BLaER1 (cell line): ENCODE measurements around the gene CRYGD.
A peak's percentile ranks its signal among the peaks of the same experiment; 100 is the strongest.
"Not testable (repeated sequence)": the region's sequence is repeated elsewhere in the genome, so short reads cannot be mapped to it uniquely, and the experiment has no call there.

ENCODE experiments used
- H3K27ac ChIP-seq: shearing (Covaris generic); formaldehyde crosslinking; 2 replicates; pipeline ENCODE4 v1.8.1; 2022
- H3K27me3 ChIP-seq: shearing (Covaris generic); formaldehyde crosslinking; 2 replicates; pipeline ENCODE4 v1.8.1; 2022
- H3K36me3 ChIP-seq: shearing (Covaris generic); formaldehyde crosslinking; 2 replicates; pipeline ENCODE4 v1.8.1; 2022
- H3K4me1 ChIP-seq: shearing (Covaris generic); formaldehyde crosslinking; 2 replicates; pipeline ENCODE4 v1.8.1; 2022
- H3K4me2 ChIP-seq: shearing (Covaris generic); formaldehyde crosslinking; 2 replicates; pipeline ENCODE4 v1.8.1; 2022
- H3K4me3 ChIP-seq: shearing (Covaris generic); formaldehyde crosslinking; 2 replicates; pipeline ENCODE4 v1.8.1; 2022
- H3K9ac ChIP-seq: shearing (Covaris generic); formaldehyde crosslinking; 2 replicates; pipeline ENCODE4 v1.8.1; 2022
- H3K9me3 ChIP-seq: shearing (Covaris generic); formaldehyde crosslinking; 2 replicates; pipeline ENCODE4 v1.8.1; 2022
- H4K20me1 ChIP-seq: shearing (Covaris generic); formaldehyde crosslinking; 2 replicates; pipeline ENCODE4 v1.8.1; 2022
- Cebpa-rat ChIP-seq: shearing (Covaris generic); IDR thresholded peaks from 2 replicates; pipeline ENCODE4 v1.8.1; 2022

The CRYGD gene

GRCh38 chr2:208147008-208147407 is 22.7 kb upstream of the CRYGD start:
- H4K20me1 ChIP-seq: no peaks in the 10 kb centered on the region
- no peak overlapping the region for H3K4me2 ChIP-seq
- peaks cover 13% of the 10 kb centered on the region for H3K9me3 ChIP-seq
- H3K4me3 ChIP-seq: no peak overlapping the region
- H3K27me3 ChIP-seq: no peaks in the 10 kb centered on the region
- H3K27ac ChIP-seq: no peak overlapping the region
- no peak for TF ChIP-seq Cebpa-rat
- no peak overlapping the region for H3K9ac ChIP-seq
- no peaks in the 10 kb centered on the region for H3K4me1 ChIP-seq
- no peaks in the 10 kb centered on the region for H3K36me3 ChIP-seq

DNA sequence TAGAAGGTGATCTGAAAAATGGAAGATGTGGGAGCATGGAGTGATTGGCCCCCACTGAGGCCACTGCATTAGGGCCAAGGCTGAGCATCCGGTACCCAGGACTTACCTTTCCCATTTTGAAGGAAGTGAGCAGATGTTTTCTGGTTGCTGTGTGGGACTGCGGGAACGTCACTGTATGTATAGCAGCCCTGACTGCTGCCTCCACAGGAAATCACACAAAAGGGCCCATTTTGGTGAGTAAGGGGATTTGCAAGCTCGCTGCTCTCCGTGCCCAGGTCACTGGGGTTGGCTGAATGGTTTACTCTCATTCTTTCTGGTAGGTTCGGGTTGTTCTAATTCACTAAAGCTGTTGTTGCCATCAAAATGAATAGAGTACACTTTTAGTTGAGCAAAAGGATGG is 21.7 kb upstream of the CRYGD start, which contains the start of gene CRYGB:
Gene CRYGB (minus strand): TSS at position 153 of the 400 bp plus-strand sequence. CDS start 38 bp downstream, at position 115.
- no peaks in the 10 kb centered on the region for H3K36me3 ChIP-seq
- H3K27me3 ChIP-seq: no peaks in the 10 kb centered on the region
- H3K9me3 ChIP-seq: peaks cover 2% of the 10 kb centered on the region
- no peak within 1 kb of the TSS for H3K4me2 ChIP-seq
- H3K4me3 ChIP-seq: no peak within 1 kb of the TSS
- no peak within 1 kb of the TSS for H3K27ac ChIP-seq
- H3K4me1 ChIP-seq: no peaks in the 10 kb centered on the region
- TF ChIP-seq Cebpa-rat: no peak
- H4K20me1 ChIP-seq: no peaks in the 10 kb centered on the region
- no peak within 1 kb of the TSS for H3K9ac ChIP-seq

DNA sequence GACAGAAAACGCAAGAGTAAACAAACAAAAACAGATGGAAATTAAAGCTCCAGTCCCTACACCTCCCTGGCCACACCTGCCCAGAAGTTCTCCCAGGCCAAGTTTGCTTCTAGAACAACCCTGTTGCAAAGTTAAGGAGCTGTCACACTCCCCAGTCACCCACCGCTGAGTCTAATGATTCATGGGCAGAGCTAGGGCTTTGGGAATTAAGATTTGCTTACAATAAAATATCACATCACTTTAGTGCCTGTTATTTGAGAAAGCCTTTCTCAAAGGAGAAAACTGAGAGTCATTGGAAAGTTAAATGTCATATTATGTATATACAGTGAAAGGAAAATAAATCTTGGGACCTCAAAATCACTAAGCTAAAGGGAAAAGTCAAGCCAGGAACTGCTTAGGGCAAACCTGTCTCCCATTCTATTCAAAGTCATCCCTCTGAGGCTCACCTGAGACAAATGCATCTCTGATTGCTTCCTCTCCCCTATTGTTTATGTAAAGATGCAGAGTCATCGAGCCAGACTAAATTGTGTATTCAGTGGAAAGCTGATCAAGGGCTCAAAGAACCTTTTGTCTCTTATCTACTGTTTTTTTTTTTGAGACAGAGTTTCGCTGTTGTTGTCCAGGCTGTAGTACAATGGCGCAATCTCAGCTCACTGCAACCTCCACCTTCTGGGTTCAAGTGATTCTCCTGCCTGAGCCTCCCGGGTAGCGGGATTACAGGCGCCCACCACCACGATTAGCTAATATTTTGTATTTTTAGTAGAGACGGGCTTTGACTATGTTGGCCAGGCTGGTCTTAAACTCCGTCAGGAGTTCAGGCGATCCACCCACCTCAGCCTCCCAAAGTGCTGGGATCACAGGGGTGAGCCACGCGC is 18.8 kb upstream of the CRYGD start:
- no peaks in the 10 kb centered on the region for H4K20me1 ChIP-seq
- no peak overlapping the region for H3K4me3 ChIP-seq
- no peak overlapping the region for H3K4me2 ChIP-seq
- no peak overlapping the region for H3K9ac ChIP-seq
- no peaks in the 10 kb centered on the region for H3K36me3 ChIP-seq
- peaks cover 17% of the 10 kb centered on the region for H3K9me3 ChIP-seq
- H3K27ac ChIP-seq: no peak overlapping the region
- no peaks in the 10 kb centered on the region for H3K4me1 ChIP-seq
- H3K27me3 ChIP-seq: no peaks in the 10 kb centered on the region
- no peak for TF ChIP-seq Cebpa-rat

DNA sequence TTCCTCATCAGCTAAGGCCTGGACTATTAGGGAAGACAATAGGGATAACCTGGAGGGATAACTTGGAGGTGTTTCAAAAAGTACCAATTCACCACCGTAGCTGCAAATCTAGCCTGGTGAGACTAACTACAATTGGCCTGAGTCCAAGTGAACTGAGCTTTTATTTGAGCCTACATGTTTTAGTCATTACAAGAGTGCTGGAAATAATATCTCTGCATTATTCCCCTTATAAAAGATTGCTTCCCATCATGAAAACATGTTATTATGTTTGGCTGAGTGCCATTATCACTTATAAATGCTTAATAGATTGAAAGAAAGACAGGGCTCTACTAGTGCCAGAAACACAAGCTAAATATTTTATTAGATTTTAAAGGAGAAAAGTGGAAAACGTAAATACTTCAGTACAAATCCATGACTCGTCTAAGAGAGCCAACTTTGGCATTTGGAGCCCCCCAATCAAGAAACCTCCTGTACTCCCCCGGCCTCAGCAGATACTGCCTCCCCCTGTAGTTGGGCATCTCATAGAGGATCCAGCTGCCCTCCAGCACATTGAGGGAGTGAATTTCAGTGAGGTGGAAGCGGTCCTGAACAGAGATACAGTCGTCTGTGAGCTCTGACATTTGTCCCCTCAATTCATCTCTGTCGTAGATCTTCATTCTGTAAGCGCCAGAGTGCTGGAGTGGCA is 18.1 kb upstream of the CRYGD start:
- Histone ChIP-seq H3K4me1 (no peaks in the 10 kb centered on the region), H3K36me3 (no peaks in the 10 kb centered on the region), H3K4me2 (no peak overlapping the region), H3K27ac (no peak overlapping the region), H3K9ac (no peak overlapping the region), H3K9me3 (peaks cover 24% of the 10 kb centered on the region), H4K20me1 (no peaks in the 10 kb centered on the region), H3K4me3 (no peak overlapping the region), H3K27me3 (no peaks in the 10 kb centered on the region)
- no peak for TF ChIP-seq Cebpa-rat

GRCh38 chr2:208139447-208139846 is 15.1 kb upstream of the CRYGD start:
- no peak overlapping the region for H3K4me3 ChIP-seq
- H3K9ac ChIP-seq: no peak overlapping the region
- H3K36me3 ChIP-seq: no peaks in the 10 kb centered on the region
- peaks cover 10% of the 10 kb centered on the region for H3K4me1 ChIP-seq
- peaks cover 24% of the 10 kb centered on the region for H3K9me3 ChIP-seq
- no peak overlapping the region for H3K27ac ChIP-seq
- TF ChIP-seq Cebpa-rat: no peak
- no peaks in the 10 kb centered on the region for H3K27me3 ChIP-seq
- H4K20me1 ChIP-seq: no peaks in the 10 kb centered on the region
- no peak overlapping the region for H3K4me2 ChIP-seq

GRCh38 chr2:208138334-208138733 is 14.0 kb upstream of the CRYGD start:
- not testable (repeated sequence) for H3K4me2 ChIP-seq, H3K36me3 ChIP-seq, H3K27ac ChIP-seq, H3K27me3 ChIP-seq, H4K20me1 ChIP-seq, H3K9ac ChIP-seq, H3K4me3 ChIP-seq
- peaks cover 24% of the 10 kb centered on the region for H3K9me3 ChIP-seq
- H3K4me1 ChIP-seq: peaks cover 11% of the 10 kb centered on the region

DNA sequence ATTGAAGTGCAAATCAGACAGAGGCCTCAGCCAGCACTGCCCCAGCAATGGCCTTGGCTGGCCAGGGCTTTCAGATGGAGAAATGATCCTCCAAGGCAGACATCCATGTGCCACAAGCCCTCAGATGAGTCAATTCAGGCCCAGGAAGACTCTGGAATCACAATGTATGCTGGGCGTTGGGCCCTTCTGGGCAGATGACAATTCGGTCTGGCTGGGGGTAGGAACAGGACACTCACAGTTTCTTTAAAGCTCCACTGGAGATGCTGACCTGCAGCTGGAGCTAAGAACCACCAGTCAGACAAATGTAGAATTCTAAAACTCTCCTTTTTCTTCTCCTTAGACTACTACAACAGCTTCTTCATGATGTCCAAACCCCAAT is 12.4 kb upstream of the CRYGD start:
- H3K27ac ChIP-seq: no peak overlapping the region
- no peak overlapping the region for H3K4me3 ChIP-seq
- no peak overlapping the region for H3K9ac ChIP-seq
- no peak overlapping the region for H3K4me2 ChIP-seq
- no peak for TF ChIP-seq Cebpa-rat
- peaks cover 11% of the 10 kb centered on the region for H3K4me1 ChIP-seq
- peaks cover 24% of the 10 kb centered on the region for H3K9me3 ChIP-seq
- H4K20me1 ChIP-seq: no peaks in the 10 kb centered on the region
- no peaks in the 10 kb centered on the region for H3K27me3 ChIP-seq
- H3K36me3 ChIP-seq: no peaks in the 10 kb centered on the region

DNA sequence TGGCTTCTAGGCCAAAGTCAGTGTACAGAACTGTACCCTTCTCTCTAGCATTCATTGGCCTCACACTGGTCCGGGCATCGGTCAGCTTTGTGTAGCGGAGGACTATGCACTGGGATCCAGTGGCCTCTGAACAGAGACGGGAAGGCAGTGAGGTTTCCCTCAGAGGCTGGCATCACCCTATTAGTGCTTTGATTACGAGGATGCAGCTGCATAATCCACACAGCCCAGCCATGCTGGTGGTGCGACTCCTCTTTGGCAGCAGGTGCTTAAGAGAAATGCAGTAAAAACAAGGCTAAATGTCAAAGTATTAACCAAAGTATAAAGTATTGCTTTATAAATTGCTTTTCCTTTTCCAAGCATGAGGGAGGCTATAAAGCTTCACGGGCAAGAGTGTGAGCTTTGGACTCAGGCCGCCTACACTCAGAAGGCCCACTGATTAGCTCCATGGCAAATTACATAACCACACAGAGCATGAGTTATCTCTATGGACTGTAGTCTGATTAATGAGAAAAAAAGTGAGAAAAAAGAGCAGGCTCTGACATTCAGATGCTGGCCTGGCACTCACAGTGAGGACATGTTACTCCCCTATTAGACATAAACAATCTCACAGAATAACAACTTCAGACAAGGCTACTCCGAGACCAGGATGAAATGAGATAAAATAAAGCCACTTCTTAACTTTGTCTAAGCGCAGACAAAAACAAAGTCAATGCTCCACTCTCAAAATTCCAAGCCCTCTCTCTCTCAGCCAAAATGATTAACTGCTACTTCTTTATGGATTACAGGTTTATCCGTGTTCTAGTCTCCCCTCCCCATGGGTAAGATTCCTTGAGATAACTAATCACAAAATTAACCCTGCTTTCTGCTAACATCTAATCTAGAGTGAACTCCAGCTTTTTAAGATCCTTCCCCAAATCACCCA is 11.7 kb upstream of the CRYGD start:
- Histone ChIP-seq H3K9me3 (peaks cover 24% of the 10 kb centered on the region), H3K4me1 (peaks cover 11% of the 10 kb centered on the region), H3K27me3 (no peaks in the 10 kb centered on the region), H3K4me3 (no peak overlapping the region), H3K36me3 (no peaks in the 10 kb centered on the region), H3K4me2 (no peak overlapping the region), H3K27ac (no peak overlapping the region), H4K20me1 (no peaks in the 10 kb centered on the region), H3K9ac (no peak overlapping the region)
- no peak for TF ChIP-seq Cebpa-rat

GRCh38 chr2:208134928-208135586 is 10.7 kb upstream of the CRYGD start:
- no peak for TF ChIP-seq Cebpa-rat
- H3K9ac ChIP-seq: no peak overlapping the region
- peaks cover 24% of the 10 kb centered on the region for H3K9me3 ChIP-seq
- no peak overlapping the region for H3K27ac ChIP-seq
- H3K4me1 ChIP-seq: peaks cover 11% of the 10 kb centered on the region
- H3K4me2 ChIP-seq: peak overlapping the region; percentile 51
- no peaks in the 10 kb centered on the region for H3K36me3 ChIP-seq
- H3K4me3 ChIP-seq: no peak overlapping the region
- no peaks in the 10 kb centered on the region for H4K20me1 ChIP-seq
- H3K27me3 ChIP-seq: no peaks in the 10 kb centered on the region
